GM12878 (cell line): Measurements from ENCODE around the gene TSPAN31. TPM values are rescaled to one million over a fixed set of nuclear protein-coding genes. Genes with fewer than 3 reads are reported as not detected.

Experiments
- ATAC-seq: fragments of 200-7000 bp; cut with Tn5 transposase; 3 replicates; pipeline ENCODE4 v1.9.1; 2020; ENCODE audit warnings: mild to moderate bottlenecking, moderate library complexity
- BruUV-seq: library from RNA; stranded (reverse); fragments of 400-500 nt; replicated peaks from 2 replicates; lab custom pipeline; 2021; lab: Mats Ljungman, UMichigan
- CTCF ChIA-PET: fragments of 300-600 bp; sonication (Branson Sonifier 250); formaldehyde crosslinking; extraction: SDS; loops from one replicate; lab custom pipeline; 2021; ENCODE audit warnings: inconsistent platforms; lab: Yijun Ruan, JAX
- POLR2A ChIA-PET: fragments of 350-600 bp; formaldehyde crosslinking; extraction: SDS; loops from one replicate; lab custom pipeline; 2021; ENCODE audit warnings: inconsistent platforms; lab: Charles Lee
- RAD21 ChIA-PET: fragments of 300-600 bp; sonication (Branson Sonifier 250); formaldehyde crosslinking; loops from one replicate; lab custom pipeline; 2023; ENCODE audit warnings: antibody characterized with exemption; ENCODE audit not compliant: unreplicated experiment; lab: Charles Lee
- SMC1A ChIA-PET: fragments of 300-600 bp; sonication (Branson Sonifier 250); formaldehyde crosslinking; loops from one replicate; lab custom pipeline; 2023; ENCODE audit not compliant: unreplicated experiment, uncharacterized antibody; lab: Charles Lee
- DNase-seq: peaks from one replicate; pipeline ENCODE4 v3.0.0-alpha.2; 2011; ENCODE audit warnings: low read depth, low spot score
- FAIRE-seq: peaks from 3 replicates; lab custom pipeline; 2011; peaks lifted over from hg19 to GRCh38; lab: Jason Lieb, UNC
- H2AFZ ChIP-seq: 2 replicates; pipeline ENCODE4 v1.6.0; 2011; ENCODE audit warnings: low read depth, low read length, control low read depth; ENCODE audit not compliant: control insufficient read depth
- H3K27ac ChIP-seq: 2 replicates; pipeline ENCODE4 v1.5.1; 2011; ENCODE audit warnings: control low read depth; ENCODE audit not compliant: control insufficient read depth, insufficient read depth
- H3K27me3 ChIP-seq, 2 experiments: replicated peaks in 1 of 2; 2 replicates each; pipeline versions ENCODE4 v1.6.0 to v1.6.1; 2011; ENCODE audit warnings: low read length in 1 of 2; ENCODE audit not compliant: control insufficient read depth in 2 of 2, insufficient read depth in 2 of 2
- H3K36me3 ChIP-seq, 2 experiments: 2 replicates each; pipeline ENCODE4 v1.5.1; 2011; ENCODE audit warnings: low read length in 1 of 2; ENCODE audit not compliant: control insufficient read depth in 2 of 2, insufficient read depth in 2 of 2
- H3K4me1 ChIP-seq: 2 replicates; pipeline ENCODE4 v1.6.1; 2011; ENCODE audit warnings: mild to moderate bottlenecking, low read length, moderate library complexity, mixed read lengths; ENCODE audit not compliant: control insufficient read depth, insufficient read depth
- H3K4me2 ChIP-seq: 2 replicates; pipeline ENCODE4 v1.6.0; 2011; ENCODE audit warnings: control low read depth; ENCODE audit not compliant: control insufficient read depth, insufficient read depth
- H3K4me3 ChIP-seq: fragments of 200-600 bp; sonication (generic); 2 replicates; pipeline ENCODE4 v1.5.1; 2016
- H3K79me2 ChIP-seq: 2 replicates; pipeline ENCODE4 v1.6.0; 2011; ENCODE audit warnings: low read length; ENCODE audit not compliant: control insufficient read depth, insufficient read depth
- H3K9ac ChIP-seq: 2 replicates; pipeline ENCODE4 v1.8.0; 2011; ENCODE audit warnings: low read length, control low read depth, mixed read lengths; ENCODE audit not compliant: control insufficient read depth, insufficient read depth
- H3K9me3 ChIP-seq: replicated peaks from 3 replicates; pipeline ENCODE4 v1.5.1; 2011; ENCODE audit warnings: mild to moderate bottlenecking, low read length; ENCODE audit not compliant: control insufficient read depth, insufficient read depth
- H4K20me1 ChIP-seq: 2 replicates; pipeline ENCODE4 v1.6.0; 2011; ENCODE audit not compliant: control insufficient read depth, insufficient read depth
- CHD2 ChIP-seq: IDR thresholded peaks from 2 replicates; pipeline ENCODE4 v1.6.1; 2011; ENCODE audit warnings: low read depth, low read length, improper control_type of control experiment, borderline replicate concordance
- KDM1A ChIP-seq: fragments of 200-600 bp; sonication (generic); IDR thresholded peaks from 2 replicates; pipeline ENCODE4 v1.6.1; 2016; ENCODE audit warnings: borderline replicate concordance
- PAX5 ChIP-seq: IDR thresholded peaks from 2 replicates; pipeline ENCODE4 v1.6.1; 2011; ENCODE audit warnings: low read depth, low read length, borderline replicate concordance
- RB1 ChIP-seq: fragments of 450-650 bp; formaldehyde crosslinking; IDR thresholded peaks from 2 replicates; pipeline ENCODE4 v1.6.1; 2017; ENCODE audit warnings: mild to moderate bottlenecking, borderline replicate concordance
- SMAD1 ChIP-seq: fragments of 450-650 bp; IDR thresholded peaks from 2 replicates; pipeline ENCODE4 v1.6.1; 2018; ENCODE audit warnings: mild to moderate bottlenecking, low read depth; ENCODE audit not compliant: partially characterized antibody
- WGBS: methylation state at CpG from one replicate; pipeline ENCODE4 v1.1.6; 2016; ENCODE audit warnings: low lambda C conversion rate; ENCODE audit not compliant: insufficient replicate concordance, insufficient coverage; ENCODE audit errors: missing lambda C conversion rate; 5-methylcytosine and 5-hydroxymethylcytosine counted together
- in situ Hi-C: fragments of 300-500 bp; cut with MboI; formaldehyde crosslinking; loops from 9 replicates; pipeline ENCODE4 v1.14.3; 2018; ENCODE audit warnings: mixed read lengths
- intact Hi-C: fragments of 100-400 bp; cut with micrococcal nuclease; formaldehyde crosslinking; loops from one replicate; pipeline ENCODE4 v1.14.2; 2022; ENCODE audit not compliant: unreplicated experiment
- polyA plus RNA-seq, 11 experiments: library from polyadenylated mRNA; depleted of rRNA in 4 of 11; unstranded in 6 of 11; stranded (reverse) in 5 of 11; fragments of >200 nt; fragmentation: Nextera tagmentation in 4 of 11; fragmentation: Illumina TruSeq in 1 of 11; extraction: Ambion mirVana in 4 of 11; extraction: Trizol in 1 of 11; gene quantifications; 1 replicate in 1 of 11; 2 replicates in 10 of 11; pipeline versions ENCODE4 v1.2.1 to v1.2.3, GENCODE V29; 2011 to 2016; ENCODE audit warnings: inconsistent platforms in 2 of 11, missing spikeins in 2 of 11, low read depth in 1 of 11
- total RNA-seq, 4 experiments: library from RNA; depleted of rRNA in 3 of 4; stranded (reverse); fragments of >200 nt in 3 of 4; fragmentation: Illumina TruSeq in 1 of 4; extraction: Trizol in 1 of 4; gene quantifications; 2 replicates each; pipeline versions ENCODE4 v1.2.1 to v1.2.3, GENCODE V29; 2013 to 2021
- TF ChIP-seq, protein P1 (sequence below): fragments of 450-650 bp; IDR thresholded peaks from 2 replicates; pipeline ENCODE4 v1.6.1; 2016; ENCODE audit warnings: mild to moderate bottlenecking, moderate library complexity, borderline replicate concordance
- TF ChIP-seq, protein P2 (sequence below): IDR thresholded peaks from 2 replicates; pipeline ENCODE4 v1.6.1; 2012; ENCODE audit warnings: low read length, inconsistent platforms
- TF ChIP-seq, protein P3 (sequence below): fragments of 450-650 bp; IDR thresholded peaks from 2 replicates; pipeline ENCODE4 v1.6.1; 2018; ENCODE audit warnings: mild to moderate bottlenecking, low read depth, moderate library complexity; ENCODE audit not compliant: partially characterized antibody
- TF ChIP-seq, protein P4 (sequence below): fragments of 450-650 bp; IDR thresholded peaks from 2 replicates; pipeline ENCODE4 v1.6.1; 2016; ENCODE audit warnings: mild to moderate bottlenecking

The TSPAN31 gene
- total and polyA plus RNA-seq, 10 of the 15 experiments (the other 5 are each of a cell fraction or from before 2014, with no cell fraction given) = 11.8 to 32.2 (median 24.7) TPM

DNA sequence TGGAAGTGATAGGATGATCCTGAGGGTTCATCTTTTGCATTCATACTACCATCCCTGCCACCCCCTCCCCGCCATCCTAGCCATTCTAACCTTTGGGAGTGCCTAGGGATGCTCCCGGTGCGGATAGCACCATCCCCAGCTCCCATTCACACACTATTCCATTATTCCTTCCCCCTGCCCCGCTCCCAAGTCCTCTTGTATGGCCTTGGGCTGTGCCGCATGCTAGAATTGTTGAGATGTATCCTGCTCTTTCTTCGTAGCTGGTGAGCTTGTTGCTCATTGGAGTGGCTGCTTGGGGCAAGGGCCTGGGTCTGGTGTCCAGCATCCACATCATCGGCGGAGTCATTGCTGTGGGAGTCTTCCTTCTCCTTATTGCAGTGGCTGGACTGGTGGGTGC is 644 bp downstream of the TSPAN31 start:
- RAD21 ChIA-PET = interaction anchor here (0.7 to 1.5 kb wide), 4 partner anchors 11 to 287 kb away, joined by 3 to 6 read pairs (median 6); partner anchors contain the start of gene CTDSP2
- H3K79me2 ChIP-seq = peaks cover 34% of the 10 kb centered on the region
- no peaks in the 10 kb centered on the region for H4K20me1 ChIP-seq
- BruUV-seq = no TSS peak
- CTCF ChIA-PET = interaction anchor here (0.8 to 2.9 kb wide), 6 partner anchors 11 to 290 kb away, joined by 3 to 28 read pairs (median 4); partner anchors contain the start of genes GLI1 and INHBE
- DNase-seq = no peak
- H3K27ac ChIP-seq = peak overlapping the region; percentile 94
- no peaks in the 10 kb centered on the region for H3K9me3 ChIP-seq
- H3K4me1 ChIP-seq = peaks cover 20% of the 10 kb centered on the region
- SMC1A ChIA-PET = interaction anchor here (0.8 to 2.4 kb wide), 4 partner anchors 11 to 287 kb away, joined by 3 to 14 read pairs (median 4); no protein-coding TSS in a partner anchor
- POLR2A ChIA-PET = interaction anchor here (0.5 to 3.0 kb wide), 5 partner anchors 8 to 225 kb away, joined by 3 to 19 read pairs (median 5); partner anchors contain the start of gene MARCHF9
- WGBS = 70% methylated on average over 8 of the region's 8 CpGs
- H3K4me3 ChIP-seq = peak overlapping the region; percentile 91
- H2AFZ ChIP-seq = no peak overlapping the region
- H3K36me3 ChIP-seq = peaks cover 5 to 6% of the 10 kb centered on the region in 2 experiments
- intact Hi-C loops = no loop called here
- in situ Hi-C loops = no loop called here
- peak overlapping the region; percentile 84 for H3K4me2 ChIP-seq
- no peak for ATAC-seq
- no peak for FAIRE-seq
- H3K27me3 ChIP-seq = no peaks in the 10 kb centered on the region
- peak overlapping the region; percentile 93 for H3K9ac ChIP-seq
- TF ChIP-seq SMAD1 (no peak), RB1 (no peak), PAX5 (no peak), KDM1A (no peak), CHD2 (no peak)
- TF ChIP-seq, protein P1, sequence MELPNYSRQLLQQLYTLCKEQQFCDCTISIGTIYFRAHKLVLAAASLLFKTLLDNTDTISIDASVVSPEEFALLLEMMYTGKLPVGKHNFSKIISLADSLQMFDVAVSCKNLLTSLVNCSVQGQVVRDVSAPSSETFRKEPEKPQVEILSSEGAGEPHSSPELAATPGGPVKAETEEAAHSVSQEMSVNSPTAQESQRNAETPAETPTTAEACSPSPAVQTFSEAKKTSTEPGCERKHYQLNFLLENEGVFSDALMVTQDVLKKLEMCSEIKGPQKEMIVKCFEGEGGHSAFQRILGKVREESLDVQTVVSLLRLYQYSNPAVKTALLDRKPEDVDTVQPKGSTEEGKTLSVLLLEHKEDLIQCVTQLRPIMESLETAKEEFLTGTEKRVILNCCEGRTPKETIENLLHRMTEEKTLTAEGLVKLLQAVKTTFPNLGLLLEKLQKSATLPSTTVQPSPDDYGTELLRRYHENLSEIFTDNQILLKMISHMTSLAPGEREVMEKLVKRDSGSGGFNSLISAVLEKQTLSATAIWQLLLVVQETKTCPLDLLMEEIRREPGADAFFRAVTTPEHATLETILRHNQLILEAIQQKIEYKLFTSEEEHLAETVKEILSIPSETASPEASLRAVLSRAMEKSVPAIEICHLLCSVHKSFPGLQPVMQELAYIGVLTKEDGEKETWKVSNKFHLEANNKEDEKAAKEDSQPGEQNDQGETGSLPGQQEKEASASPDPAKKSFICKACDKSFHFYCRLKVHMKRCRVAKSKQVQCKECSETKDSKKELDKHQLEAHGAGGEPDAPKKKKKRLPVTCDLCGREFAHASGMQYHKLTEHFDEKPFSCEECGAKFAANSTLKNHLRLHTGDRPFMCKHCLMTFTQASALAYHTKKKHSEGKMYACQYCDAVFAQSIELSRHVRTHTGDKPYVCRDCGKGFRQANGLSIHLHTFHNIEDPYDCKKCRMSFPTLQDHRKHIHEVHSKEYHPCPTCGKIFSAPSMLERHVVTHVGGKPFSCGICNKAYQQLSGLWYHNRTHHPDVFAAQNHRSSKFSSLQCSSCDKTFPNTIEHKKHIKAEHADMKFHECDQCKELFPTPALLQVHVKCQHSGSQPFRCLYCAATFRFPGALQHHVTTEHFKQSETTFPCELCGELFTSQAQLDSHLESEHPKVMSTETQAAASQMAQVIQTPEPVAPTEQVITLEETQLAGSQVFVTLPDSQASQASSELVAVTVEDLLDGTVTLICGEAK = no peak
- TF ChIP-seq, protein P2, sequence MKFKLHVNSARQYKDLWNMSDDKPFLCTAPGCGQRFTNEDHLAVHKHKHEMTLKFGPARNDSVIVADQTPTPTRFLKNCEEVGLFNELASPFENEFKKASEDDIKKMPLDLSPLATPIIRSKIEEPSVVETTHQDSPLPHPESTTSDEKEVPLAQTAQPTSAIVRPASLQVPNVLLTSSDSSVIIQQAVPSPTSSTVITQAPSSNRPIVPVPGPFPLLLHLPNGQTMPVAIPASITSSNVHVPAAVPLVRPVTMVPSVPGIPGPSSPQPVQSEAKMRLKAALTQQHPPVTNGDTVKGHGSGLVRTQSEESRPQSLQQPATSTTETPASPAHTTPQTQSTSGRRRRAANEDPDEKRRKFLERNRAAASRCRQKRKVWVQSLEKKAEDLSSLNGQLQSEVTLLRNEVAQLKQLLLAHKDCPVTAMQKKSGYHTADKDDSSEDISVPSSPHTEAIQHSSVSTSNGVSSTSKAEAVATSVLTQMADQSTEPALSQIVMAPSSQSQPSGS = peak; percentile 19
- TF ChIP-seq, protein P3, sequence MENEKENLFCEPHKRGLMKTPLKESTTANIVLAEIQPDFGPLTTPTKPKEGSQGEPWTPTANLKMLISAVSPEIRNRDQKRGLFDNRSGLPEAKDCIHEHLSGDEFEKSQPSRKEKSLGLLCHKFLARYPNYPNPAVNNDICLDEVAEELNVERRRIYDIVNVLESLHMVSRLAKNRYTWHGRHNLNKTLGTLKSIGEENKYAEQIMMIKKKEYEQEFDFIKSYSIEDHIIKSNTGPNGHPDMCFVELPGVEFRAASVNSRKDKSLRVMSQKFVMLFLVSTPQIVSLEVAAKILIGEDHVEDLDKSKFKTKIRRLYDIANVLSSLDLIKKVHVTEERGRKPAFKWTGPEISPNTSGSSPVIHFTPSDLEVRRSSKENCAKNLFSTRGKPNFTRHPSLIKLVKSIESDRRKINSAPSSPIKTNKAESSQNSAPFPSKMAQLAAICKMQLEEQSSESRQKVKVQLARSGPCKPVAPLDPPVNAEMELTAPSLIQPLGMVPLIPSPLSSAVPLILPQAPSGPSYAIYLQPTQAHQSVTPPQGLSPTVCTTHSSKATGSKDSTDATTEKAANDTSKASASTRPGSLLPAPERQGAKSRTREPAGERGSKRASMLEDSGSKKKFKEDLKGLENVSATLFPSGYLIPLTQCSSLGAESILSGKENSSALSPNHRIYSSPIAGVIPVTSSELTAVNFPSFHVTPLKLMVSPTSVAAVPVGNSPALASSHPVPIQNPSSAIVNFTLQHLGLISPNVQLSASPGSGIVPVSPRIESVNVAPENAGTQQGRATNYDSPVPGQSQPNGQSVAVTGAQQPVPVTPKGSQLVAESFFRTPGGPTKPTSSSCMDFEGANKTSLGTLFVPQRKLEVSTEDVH = peak; percentile 3
- TF ChIP-seq, protein P4, sequence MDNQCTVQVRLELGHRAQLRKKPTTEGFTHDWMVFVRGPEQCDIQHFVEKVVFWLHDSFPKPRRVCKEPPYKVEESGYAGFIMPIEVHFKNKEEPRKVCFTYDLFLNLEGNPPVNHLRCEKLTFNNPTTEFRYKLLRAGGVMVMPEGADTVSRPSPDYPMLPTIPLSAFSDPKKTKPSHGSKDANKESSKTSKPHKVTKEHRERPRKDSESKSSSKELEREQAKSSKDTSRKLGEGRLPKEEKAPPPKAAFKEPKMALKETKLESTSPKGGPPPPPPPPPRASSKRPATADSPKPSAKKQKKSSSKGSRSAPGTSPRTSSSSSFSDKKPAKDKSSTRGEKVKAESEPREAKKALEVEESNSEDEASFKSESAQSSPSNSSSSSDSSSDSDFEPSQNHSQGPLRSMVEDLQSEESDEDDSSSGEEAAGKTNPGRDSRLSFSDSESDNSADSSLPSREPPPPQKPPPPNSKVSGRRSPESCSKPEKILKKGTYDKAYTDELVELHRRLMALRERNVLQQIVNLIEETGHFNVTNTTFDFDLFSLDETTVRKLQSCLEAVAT = 0 out of 2 replicates have a peak, but pooled peaks have one; percentile 51
